Germinal center (tissue), 1 donor: ENCODE measurements around the gene LRRN4CL.
"Not testable (repeated sequence)": the region's sequence is repeated elsewhere in the genome, so short reads cannot be mapped to it uniquely, and the experiment has no call there.

Experiments used
- DNase-seq: peaks from one replicate; pipeline ENCODE4 v3.0.0; 2012; ENCODE audit warnings: mixed read lengths, low spot score

Gene LRRN4CL

GRCh38 chr11:62709247-62710000 is 20.1 kb upstream of the LRRN4CL start:
- peak; percentile 93 for DNase-seq

GRCh38 chr11:62708793-62709192 is 19.5 kb upstream of the LRRN4CL start:
- no peak for DNase-seq

- no peak for DNase-seq
Observed at GRCh38 chr11:62708392-62708791, 19.1 kb upstream of the LRRN4CL start.

GRCh38 chr11:62707277-62707861 is 18.0 kb upstream of the LRRN4CL start, which contains the start of the genes BSCL2 and GNG3:
TSS of gene BSCL2 (minus strand) at chr11:62707424. CDS start at chr11:62707195, 229 bp downstream.
TSS of gene GNG3 (plus strand) at chr11:62707676. CDS start at chr11:62708296, 620 bp downstream.
- DNase-seq: no peak

GRCh38 chr11:62706850-62707247 is 17.5 kb upstream of the LRRN4CL start:
- DNase-seq: no peak

- peak; percentile 95 for DNase-seq
Observed at GRCh38 chr11:62705880-62706849, 16.8 kb upstream of the LRRN4CL start.

GRCh38 chr11:62705413-62705812 is 16.1 kb upstream of the LRRN4CL start:
- no peak for DNase-seq

GRCh38 chr11:62703921-62704320 is 14.6 kb upstream of the LRRN4CL start:
- not testable (repeated sequence) for DNase-seq

- DNase-seq: no peak
Observed at GRCh38 chr11:62702246-62702645, 12.9 kb upstream of the LRRN4CL start.

GRCh38 chr11:62694455-62695167 is 5.3 kb upstream of the LRRN4CL start:
- DNase-seq: peak; percentile 73

- DNase-seq: not testable (repeated sequence)
Observed at GRCh38 chr11:62693624-62694023, 4.3 kb upstream of the LRRN4CL start.

GRCh38 chr11:62688491-62688890 is 839 bp downstream of the LRRN4CL start:
- DNase-seq: no peak

- no peak for DNase-seq
Observed at GRCh38 chr11:62687508-62688396, 1.6 kb downstream of the LRRN4CL start.

- no peak for DNase-seq
Observed at GRCh38 chr11:62682518-62682917, 6.8 kb downstream of the LRRN4CL start.

GRCh38 chr11:62680825-62681240 is 8.5 kb downstream of the LRRN4CL start:
- DNase-seq: peak; percentile 69

GRCh38 chr11:62678770-62679696 is 10.3 kb downstream of the LRRN4CL start, which contains the start of gene UBXN1:
TSS of gene UBXN1 (minus strand) at chr11:62679073. CDS start at chr11:62678923, 150 bp downstream.
- peak; percentile 87 for DNase-seq

GRCh38 chr11:62678433-62678769 is 10.9 kb downstream of the LRRN4CL start:
- no peak for DNase-seq

- DNase-seq: no peak
Observed at GRCh38 chr11:62677714-62678113, 11.6 kb downstream of the LRRN4CL start.

GRCh38 chr11:62677156-62677555 is 12.2 kb downstream of the LRRN4CL start:
- no peak for DNase-seq
